IMR-90 (cell line): ENCODE results near the gene IGF2BP3.

Experiments
- BHLHE40 ChIP-seq: fragments of 150-350 bp; IDR thresholded peaks from 2 replicates; pipeline ENCODE4 v1.6.1; 2016; ENCODE audit warnings: mild to moderate bottlenecking, low read depth, low read length
- CTCF ChIP-seq: conservative IDR thresholded peaks from 2 replicates; pipeline ENCODE4 v1.5.1; 2012; ENCODE audit warnings: mild to moderate bottlenecking, low read depth, low read length, improper control_type of control experiment
- MXI1 ChIP-seq: IDR thresholded peaks from 2 replicates; pipeline ENCODE4 v1.6.1; 2012; ENCODE audit warnings: low read depth, mild to moderate bottlenecking, low read length, moderate library complexity, borderline replicate concordance
- POLR2A ChIP-seq: IDR thresholded peaks from 2 replicates; pipeline ENCODE4 v1.6.1; 2012; ENCODE audit warnings: mild to moderate bottlenecking, low read depth, low read length
- RAD21 ChIP-seq: IDR thresholded peaks from 2 replicates; pipeline ENCODE4 v1.6.1; 2012; ENCODE audit warnings: low read length, improper control_type of control experiment
- RCOR1 ChIP-seq: IDR thresholded peaks from 2 replicates; pipeline ENCODE4 v1.6.1; 2012; ENCODE audit warnings: mild to moderate bottlenecking, low read length, improper control_type of control experiment; ENCODE audit not compliant: insufficient replicate concordance
- SMC3 ChIP-seq: fragments of 150-350 bp; IDR thresholded peaks from 2 replicates; pipeline ENCODE4 v1.6.1; 2016; ENCODE audit warnings: low read depth, mild to moderate bottlenecking, antibody characterized with exemption, low read length, moderate library complexity
- USF2 ChIP-seq: fragments of 150-350 bp; IDR thresholded peaks from 2 replicates; pipeline ENCODE4 v1.6.1; 2017; ENCODE audit warnings: mild to moderate bottlenecking, antibody characterized with exemption, low read length, low read depth
- TF ChIP-seq, protein P1 (sequence below): fragments of 150-350 bp; IDR thresholded peaks from 2 replicates; pipeline ENCODE4 v1.6.1; 2016; ENCODE audit warnings: low read depth, mild to moderate bottlenecking, low read length, moderate library complexity, borderline replicate concordance

GRCh38 chr7:23494009-23494408, 23.7 kb upstream of the IGF2BP3 start:
- TF ChIP-seq CTCF (no peak), BHLHE40 (no peak), USF2 (no peak), RCOR1 (no peak), POLR2A (no peak), MXI1 (no peak), RAD21 (no peak), SMC3 (no peak)
- TF ChIP-seq, protein P1, sequence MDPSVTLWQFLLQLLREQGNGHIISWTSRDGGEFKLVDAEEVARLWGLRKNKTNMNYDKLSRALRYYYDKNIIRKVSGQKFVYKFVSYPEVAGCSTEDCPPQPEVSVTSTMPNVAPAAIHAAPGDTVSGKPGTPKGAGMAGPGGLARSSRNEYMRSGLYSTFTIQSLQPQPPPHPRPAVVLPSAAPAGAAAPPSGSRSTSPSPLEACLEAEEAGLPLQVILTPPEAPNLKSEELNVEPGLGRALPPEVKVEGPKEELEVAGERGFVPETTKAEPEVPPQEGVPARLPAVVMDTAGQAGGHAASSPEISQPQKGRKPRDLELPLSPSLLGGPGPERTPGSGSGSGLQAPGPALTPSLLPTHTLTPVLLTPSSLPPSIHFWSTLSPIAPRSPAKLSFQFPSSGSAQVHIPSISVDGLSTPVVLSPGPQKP, result no peak
